ENCODE data around the gene PIP4K2C.

- TF ChIP-seq CTCF (conservative IDR thresholded peaks at IDR 0.05; ENCODE audit: low read length) (no peak), EZH2phosphoT487 (IDR thresholded peaks at IDR 0.05; ENCODE audit: borderline replicate concordance, low read depth, low read length) (no peak)
These were observed 17.1 kb downstream of the PIP4K2C start for GRCh38 chr12:57607958-57608663.

All from OCI-LY7 (cell line).